OCI-LY7 (cell line): ENCODE results near the gene DNPH1. TPM values are rescaled to one million over a fixed set of nuclear protein-coding genes. Genes with fewer than 3 reads are reported as not detected.

ENCODE experiments used
- BruUV-seq: library from RNA; stranded (reverse); fragments of 400-500 nt; replicated peaks from 2 replicates; lab custom pipeline; 2021; lab: Mats Ljungman, UMichigan
- CTCF ChIA-PET: fragments of 300-600 bp; sonication (Branson Sonifier 250); formaldehyde crosslinking; loops from one replicate; lab custom pipeline; 2022; ENCODE audit warnings: antibody characterized with exemption; ENCODE audit not compliant: unreplicated experiment; lab: Charles Lee
- POLR2A ChIA-PET: fragments of 300-600 bp; sonication (Branson Sonifier 250); formaldehyde crosslinking; loops from one replicate; lab custom pipeline; 2022; ENCODE audit warnings: antibody characterized with exemption; lab: Charles Lee
- DNase-seq: peaks from one replicate; pipeline ENCODE4 v3.0.0-alpha.2; 2015; ENCODE audit warnings: low spot score
- H2AFZ ChIP-seq: fragments of 200-600 bp; sonication (generic), shearing (Covaris generic); 2 replicates; pipeline ENCODE4 v1.6.1; 2014; ENCODE audit warnings: mild to moderate bottlenecking, antibody characterized with exemption, low read length, moderate library complexity
- H3K27ac ChIP-seq: fragments of 200-600 bp; sonication (generic); 2 replicates; pipeline ENCODE4 v1.5.1; 2014; ENCODE audit warnings: mixed run types, low read depth, mild to moderate bottlenecking, moderate library complexity, low read length, inconsistent platforms; ENCODE audit not compliant: poor library complexity, severe bottlenecking
- H3K36me3 ChIP-seq: fragments of 200-600 bp; sonication (generic); 2 replicates; pipeline ENCODE4 v1.6.1; 2014; ENCODE audit warnings: mild to moderate bottlenecking, antibody characterized with exemption, low read length, moderate library complexity, mixed read lengths; ENCODE audit not compliant: insufficient read depth
- H3K4me1 ChIP-seq: fragments of 200-600 bp; sonication (generic); 2 replicates; pipeline ENCODE4 v1.5.1; 2014; ENCODE audit warnings: mild to moderate bottlenecking, low read length; ENCODE audit not compliant: insufficient read depth, poor library complexity, severe bottlenecking
- H3K4me2 ChIP-seq: fragments of 200-600 bp; sonication (generic); 2 replicates; pipeline ENCODE4 v1.6.1; 2014; ENCODE audit warnings: mild to moderate bottlenecking, low read length
- H3K4me3 ChIP-seq: fragments of 200-600 bp; sonication (generic); 2 replicates; pipeline ENCODE4 v1.5.1; 2014; ENCODE audit warnings: mild to moderate bottlenecking, low read depth, low read length; ENCODE audit not compliant: poor library complexity, severe bottlenecking
- H3K79me2 ChIP-seq: fragments of 200-600 bp; sonication (generic); 2 replicates; pipeline ENCODE4 v1.6.1; 2016; ENCODE audit warnings: low read depth, mild to moderate bottlenecking, low read length, moderate library complexity, mixed read lengths; ENCODE audit not compliant: insufficient read depth
- H3K9me2 ChIP-seq: fragments of 200-600 bp; sonication (generic); 2 replicates; pipeline ENCODE4 v1.6.1; 2016; ENCODE audit warnings: mild to moderate bottlenecking, low read length, mixed read lengths; ENCODE audit not compliant: insufficient read depth
- H3K9me3 ChIP-seq: fragments of 200-600 bp; sonication (generic); 2 replicates; pipeline ENCODE4 v1.6.1; 2014; ENCODE audit warnings: mild to moderate bottlenecking, mixed run types, low read length, mixed read lengths
- H4K20me1 ChIP-seq: fragments of 200-600 bp; sonication (generic); 2 replicates; pipeline ENCODE4 v1.6.1; 2014; ENCODE audit warnings: mild to moderate bottlenecking, antibody characterized with exemption, low read length, moderate library complexity, mixed read lengths; ENCODE audit not compliant: insufficient read depth
- CTCF ChIP-seq: fragments of 200-600 bp; sonication (generic); conservative IDR thresholded peaks from 2 replicates; pipeline ENCODE4 v1.5.1; 2014; ENCODE audit warnings: mild to moderate bottlenecking, antibody characterized with exemption, low read length, moderate library complexity, mixed read lengths
- EZH2phosphoT487 ChIP-seq: fragments of 200-600 bp; sonication (generic); IDR thresholded peaks from 2 replicates; pipeline ENCODE4 v1.6.1; 2018; ENCODE audit warnings: low read depth, borderline replicate concordance, mild to moderate bottlenecking, mixed run types, antibody characterized with exemption, low read length, moderate library complexity, mixed read lengths
- intact Hi-C: fragments of 100-400 bp; cut with micrococcal nuclease; formaldehyde crosslinking; loops from one replicate; pipeline ENCODE4 v1.10.0; 2022; ENCODE audit not compliant: unreplicated experiment
- total RNA-seq, 2 experiments: library from RNA; depleted of rRNA in 1 of 2; stranded (reverse); fragments of >200 nt in 1 of 2; shearing (Covaris generic) in 1 of 2; gene quantifications; 2 replicates each; pipeline ENCODE4 v1.2.3, GENCODE V29; 2014 to 2022

The DNPH1 gene
- total RNA-seq, 2 experiments from 2014 or later = 65.5 to 111 TPM

- H3K9me3 ChIP-seq = no peaks in the 10 kb centered on the region
- intact Hi-C loops = no loop called here
- H3K9me2 ChIP-seq = no peaks in the 10 kb centered on the region
- POLR2A ChIA-PET = no interaction called here
- DNase-seq = no peak
- TF ChIP-seq CTCF = no peak
- TF ChIP-seq EZH2phosphoT487 = no peak
- CTCF ChIA-PET = no interaction called here
- no peak overlapping the region for H3K4me2 ChIP-seq
- H3K27ac ChIP-seq = no peak overlapping the region
- BruUV-seq = no TSS peak
- H3K4me1 ChIP-seq = no peaks in the 10 kb centered on the region
- no peaks in the 10 kb centered on the region for H3K36me3 ChIP-seq
- H3K79me2 ChIP-seq = no peaks in the 10 kb centered on the region
- no peaks in the 10 kb centered on the region for H4K20me1 ChIP-seq
- no peak overlapping the region for H2AFZ ChIP-seq
- no peak overlapping the region for H3K4me3 ChIP-seq
Observed at GRCh38 chr6:43258807-43259686, 29.8 kb upstream of the DNPH1 start.

GRCh38 chr6:43258180-43258579 is 28.9 kb upstream of the DNPH1 start:
- TF ChIP-seq CTCF (no peak), EZH2phosphoT487 (no peak)
- intact Hi-C loops = no loop called here
- ChIA-PET CTCF (no interaction called here), POLR2A (no interaction called here)
- H3K79me2 ChIP-seq = no peaks in the 10 kb centered on the region
- H3K4me1 ChIP-seq = no peaks in the 10 kb centered on the region
- no peaks in the 10 kb centered on the region for H3K36me3 ChIP-seq
- H4K20me1 ChIP-seq = no peaks in the 10 kb centered on the region
- H3K4me2 ChIP-seq = no peak overlapping the region
- H3K4me3 ChIP-seq = no peak overlapping the region
- no peak overlapping the region for H3K27ac ChIP-seq
- no TSS peak for BruUV-seq
- no peaks in the 10 kb centered on the region for H3K9me2 ChIP-seq
- no peak for DNase-seq
- no peaks in the 10 kb centered on the region for H3K9me3 ChIP-seq
- no peak overlapping the region for H2AFZ ChIP-seq
